ENCODE measurements around the gene FRMD3. TPM values are rescaled to one million over a fixed set of nuclear protein-coding genes. Genes with fewer than 3 reads are reported as not detected.

The FRMD3 gene
- total and polyA plus RNA-seq, 10 donors = 0.82 to 45.8 (median 18.9) TPM

DNA sequence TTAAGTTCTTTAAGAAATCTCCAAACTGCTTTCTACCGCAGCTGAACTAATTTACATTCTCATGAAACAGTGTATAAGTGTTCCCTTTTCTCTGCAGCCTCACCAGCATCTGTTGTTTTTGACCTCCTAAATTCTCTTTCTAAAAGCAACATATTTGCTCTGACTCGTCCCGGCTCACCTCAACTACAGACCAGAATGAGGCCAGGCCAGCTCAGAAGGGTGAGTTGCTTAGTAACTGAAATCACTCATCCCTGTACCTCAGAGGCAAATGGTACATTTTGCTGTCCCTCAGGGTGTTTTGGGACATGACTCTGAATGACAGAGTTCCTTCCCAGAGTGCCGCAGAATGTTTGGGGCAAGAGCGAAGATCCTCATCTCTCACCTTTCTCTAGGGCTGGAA, 127.5 kb downstream of the FRMD3 start:
- TF ChIP-seq, protein P1, sequence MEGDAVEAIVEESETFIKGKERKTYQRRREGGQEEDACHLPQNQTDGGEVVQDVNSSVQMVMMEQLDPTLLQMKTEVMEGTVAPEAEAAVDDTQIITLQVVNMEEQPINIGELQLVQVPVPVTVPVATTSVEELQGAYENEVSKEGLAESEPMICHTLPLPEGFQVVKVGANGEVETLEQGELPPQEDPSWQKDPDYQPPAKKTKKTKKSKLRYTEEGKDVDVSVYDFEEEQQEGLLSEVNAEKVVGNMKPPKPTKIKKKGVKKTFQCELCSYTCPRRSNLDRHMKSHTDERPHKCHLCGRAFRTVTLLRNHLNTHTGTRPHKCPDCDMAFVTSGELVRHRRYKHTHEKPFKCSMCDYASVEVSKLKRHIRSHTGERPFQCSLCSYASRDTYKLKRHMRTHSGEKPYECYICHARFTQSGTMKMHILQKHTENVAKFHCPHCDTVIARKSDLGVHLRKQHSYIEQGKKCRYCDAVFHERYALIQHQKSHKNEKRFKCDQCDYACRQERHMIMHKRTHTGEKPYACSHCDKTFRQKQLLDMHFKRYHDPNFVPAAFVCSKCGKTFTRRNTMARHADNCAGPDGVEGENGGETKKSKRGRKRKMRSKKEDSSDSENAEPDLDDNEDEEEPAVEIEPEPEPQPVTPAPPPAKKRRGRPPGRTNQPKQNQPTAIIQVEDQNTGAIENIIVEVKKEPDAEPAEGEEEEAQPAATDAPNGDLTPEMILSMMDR (IDR thresholded peaks at IDR 0.05 in 8 of 11, conservative IDR thresholded peaks at IDR 0.05 in 3 of 11) = no peak
- TF ChIP-seq POLR2AphosphoS5 (IDR thresholded peaks at IDR 0.05) = no peak
- no peak for TF ChIP-seq POLR2A (IDR thresholded peaks at IDR 0.05)

DNA sequence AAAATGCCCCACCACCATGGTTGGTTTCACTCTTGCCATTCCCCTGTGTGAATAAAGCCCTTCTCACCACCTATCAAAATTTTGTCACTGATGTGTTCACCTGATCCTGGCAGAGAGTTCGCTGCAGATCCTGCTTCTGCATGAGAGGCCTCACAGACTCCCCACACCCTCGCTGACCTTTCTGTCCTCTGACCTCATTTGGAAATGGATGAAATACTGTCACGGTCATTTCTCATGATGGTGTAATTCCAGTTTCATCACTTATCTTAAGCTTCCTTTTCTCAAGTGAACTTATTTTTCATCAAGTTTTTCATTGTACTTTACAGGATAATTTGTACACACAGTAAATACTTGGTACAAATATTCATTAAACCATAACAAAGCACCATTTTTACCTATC, 131.3 kb downstream of the FRMD3 start:
- Histone ChIP-seq H3K36me3 (no peaks in the 10 kb centered on the region), H3K9me3 (no peaks in the 10 kb centered on the region), H3K27ac (peak overlapping the region in 4 of 8 donors; percentile 35 to 63 (median 60)), H3K4me1 (peaks cover 0 to 20% (median 3%) of the 10 kb centered on the region in 6 donors), H3K27me3 (replicated peaks in 1 of 7) (no peaks in the 10 kb centered on the region), H3K4me3 (no peak overlapping the region)
- no peak for TF ChIP-seq POLR2AphosphoS5 (IDR thresholded peaks at IDR 0.05)
- TF ChIP-seq, protein P1 (IDR thresholded peaks at IDR 0.05 in 8 of 11, conservative IDR thresholded peaks at IDR 0.05 in 3 of 11) = no peak
- TF ChIP-seq POLR2A (IDR thresholded peaks at IDR 0.05) = no peak
- intact Hi-C loops (cut with DNase I; ENCODE audit: low total_unique reads) = no loop called here
- WGBS, 5 donors = 55 to 74% (median 68%) methylated on average over 3 of the region's 3 CpGs
- no peak for DNase-seq

More for the DNA sequence above, 127.5 kb downstream of the FRMD3 start:
- Histone ChIP-seq H3K27ac (no peak overlapping the region), H3K9me3 (peaks cover 0 to 7% (median 0%) of the 10 kb centered on the region in 8 donors), H3K4me1 (peaks cover 0 to 10% (median 0%) of the 10 kb centered on the region in 6 donors), H3K36me3 (peaks cover 0 to 4% (median 0%) of the 10 kb centered on the region in 6 donors), H3K4me3 (no peak overlapping the region), H3K27me3 (replicated peaks in 1 of 7) (no peaks in the 10 kb centered on the region)
- WGBS, 5 donors = 91 to 98% (median 94%) methylated on average over 5 of the region's 5 CpGs
- intact Hi-C loops (cut with DNase I; ENCODE audit: low total_unique reads) = no loop called here
- DNase-seq = no peak

DNA sequence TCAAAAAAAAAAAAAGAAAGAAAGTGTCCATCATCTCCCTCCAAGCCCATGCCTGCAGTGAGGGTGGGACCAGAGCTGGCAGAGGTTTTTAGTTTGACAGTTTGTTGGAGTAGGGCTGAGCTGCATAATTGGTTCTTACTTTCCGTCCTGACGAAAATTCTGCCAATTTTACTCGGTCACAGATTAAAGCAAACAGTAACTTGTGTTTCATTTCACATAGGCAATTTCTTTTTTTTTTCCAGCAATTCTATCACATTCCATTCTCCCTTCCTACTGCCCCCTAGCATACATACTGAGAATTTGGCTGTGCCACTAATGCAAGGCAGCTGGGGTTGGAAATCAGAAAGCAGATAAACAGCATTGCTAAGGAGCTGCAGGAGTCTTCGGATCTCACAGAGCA, 132.4 kb downstream of the FRMD3 start:
- WGBS, 5 donors = 83 to 97% (median 91%) methylated on average over 4 of the region's 4 CpGs
- Histone ChIP-seq H3K9me3 (no peaks in the 10 kb centered on the region), H3K4me3 (no peak overlapping the region), H3K36me3 (no peaks in the 10 kb centered on the region), H3K27ac (no peak overlapping the region), H3K27me3 (replicated peaks in 1 of 7) (no peaks in the 10 kb centered on the region), H3K4me1 (peaks cover 0 to 20% (median 3%) of the 10 kb centered on the region in 6 donors)
- TF ChIP-seq, protein P1 (IDR thresholded peaks at IDR 0.05 in 8 of 11, conservative IDR thresholded peaks at IDR 0.05 in 3 of 11) = no peak
- TF ChIP-seq POLR2AphosphoS5 (IDR thresholded peaks at IDR 0.05) = no peak
- no peak for TF ChIP-seq POLR2A (IDR thresholded peaks at IDR 0.05)
- intact Hi-C loops (cut with DNase I; ENCODE audit: low total_unique reads) = no loop called here
- no peak for DNase-seq

DNA sequence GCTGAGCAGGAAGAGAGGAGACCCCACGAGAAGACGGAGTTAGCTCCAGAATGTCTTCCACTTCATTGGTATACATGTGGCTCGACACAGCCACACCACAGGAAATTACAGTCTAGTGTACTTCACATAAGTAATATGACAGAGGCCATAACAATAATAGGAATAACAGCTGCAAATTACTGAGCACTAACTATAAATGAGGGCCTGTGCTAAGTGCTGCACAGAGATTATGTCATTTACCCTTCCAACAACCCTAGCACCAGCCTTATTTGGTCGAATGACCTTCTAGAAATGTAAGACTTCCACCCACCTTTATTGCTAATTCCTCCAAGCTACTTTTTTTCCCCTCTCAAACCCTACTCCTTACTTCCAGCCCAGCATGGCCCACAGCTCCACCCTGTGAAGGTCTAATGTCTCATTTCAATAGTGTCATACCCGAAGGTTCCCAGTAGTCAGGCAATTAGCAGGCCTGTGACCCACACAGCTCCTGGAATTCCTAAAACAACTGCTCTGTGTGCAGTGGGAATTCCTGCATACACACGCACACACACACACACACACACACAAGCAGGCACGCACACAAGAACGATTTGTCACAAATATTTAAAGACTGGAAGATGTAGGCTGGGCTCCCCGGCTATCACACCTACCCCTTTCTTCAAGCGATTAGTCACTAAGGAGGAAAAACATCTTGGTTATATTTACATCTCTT, 134.5 kb downstream of the FRMD3 start:
- no peak overlapping the region for H3K27ac ChIP-seq
- TF ChIP-seq, protein P1 (IDR thresholded peaks at IDR 0.05 in 8 of 11, conservative IDR thresholded peaks at IDR 0.05 in 3 of 11) = no peak
- TF ChIP-seq POLR2AphosphoS5 (IDR thresholded peaks at IDR 0.05) = no peak
- no peak for TF ChIP-seq POLR2A (IDR thresholded peaks at IDR 0.05)
- intact Hi-C loops (cut with DNase I; ENCODE audit: low total_unique reads) = no loop called here
- no peaks in the 10 kb centered on the region for H3K9me3 ChIP-seq
- H3K4me3 ChIP-seq = no peak overlapping the region
- no peaks in the 10 kb centered on the region for H3K36me3 ChIP-seq
- no peak for DNase-seq
- WGBS, 5 donors = 65 to 81% (median 73%) methylated on average over 10 of the region's 10 CpGs
- peaks cover 0 to 20% (median 3%) of the 10 kb centered on the region in 6 donors for H3K4me1 ChIP-seq
- H3K27me3 ChIP-seq (replicated peaks in 1 of 7) = no peaks in the 10 kb centered on the region
